ENCODE measurements around the gene RPL36. TPM values are rescaled to one million over a fixed set of nuclear protein-coding genes. Genes with fewer than 3 reads are reported as not detected.

RPL36 gene
- total and polyA plus RNA-seq, 2 experiments from 2014 or later, result 895 to 3,204 TPM

GRCh38 chr19:5681391-5682106 lies 8.5 kb upstream of the RPL36 start (continued):
- TF ChIP-seq EZH2 (IDR thresholded peaks at IDR 0.05; ENCODE audit: low read depth, unreplicated experiment) (no peak), ZNF114 (CRISPR knock-in tag; IDR thresholded peaks at IDR 0.05) (no peak), ZNF462 (CRISPR knock-in tag; IDR thresholded peaks at IDR 0.05) (no peak), NANOG (IDR thresholded peaks at IDR 0.05; ENCODE audit: borderline replicate concordance) (no peak), ZNF331 (CRISPR knock-in tag; IDR thresholded peaks at IDR 0.05; ENCODE audit: low read depth) (no peak), JUNB (IDR thresholded peaks at IDR 0.05; ENCODE audit: unreplicated experiment) (no peak)

- Histone ChIP-seq H4K20me1 (replicated peaks; ENCODE audit: insufficient read depth) (0 out of 2 replicates have a peak, but pooled peaks cover 4% of the 10 kb centered on the region), H3K79me2 (replicated peaks; ENCODE audit: insufficient read depth) (no peaks in the 10 kb centered on the region), H3K4me3 (no peak overlapping the region), H3K36me3 (ENCODE audit: insufficient read depth) (no peaks in the 10 kb centered on the region), H3K9me2 (ENCODE audit: insufficient read depth) (peaks cover 7% of the 10 kb centered on the region), H3K4me1 (ENCODE audit: insufficient read depth) (peaks cover 2% of the 10 kb centered on the region; the same call in 1 of the 2 replicates), H3F3A (replicated peaks; ENCODE audit: low read depth) (0 out of 2 replicates have a peak, but pooled peaks cover 8% of the 10 kb centered on the region), H3K27me3 (ENCODE audit: insufficient read depth) (no peaks in the 10 kb centered on the region), H2AFZ (no peak overlapping the region), H3K4me2 (no peak overlapping the region; the same call in 1 of the 2 replicates), H3K27ac (ENCODE audit: low read depth) (no peak overlapping the region)
- no peak for DNase-seq (ENCODE audit: low spot score)
- Mint-ChIP-seq H3K36me3 (ENCODE audit: low read depth) (no peaks in the 10 kb centered on the region; the same call in 1 of the 3 replicates), H3K9me3 (no peaks in the 10 kb centered on the region), H3K27me3 (ENCODE audit: insufficient read depth, low read depth, poor library complexity) (peaks cover 30% of the 10 kb centered on the region), H3K4me3 (peak overlapping the region; percentile 98), H3K27ac (no peak overlapping the region), H3K4me1 (peaks cover 16% of the 10 kb centered on the region)
- no peak for ATAC-seq
- TF ChIP-seq CTCF (conservative IDR thresholded peaks at IDR 0.05; ENCODE audit: low read depth in 2 of 2) (no peak), JUNB (IDR thresholded peaks at IDR 0.05; ENCODE audit: unreplicated experiment) (no peak), STAT1 (IDR thresholded peaks at IDR 0.05; ENCODE audit: unreplicated experiment) (no peak), ETS1 (IDR thresholded peaks at IDR 0.05) (no peak), ZNF331 (CRISPR knock-in tag; IDR thresholded peaks at IDR 0.05; ENCODE audit: low read depth) (no peak), EZH2 (IDR thresholded peaks at IDR 0.05; ENCODE audit: low read depth, unreplicated experiment) (no peak)
These were observed 8.0 kb upstream of the RPL36 start for GRCh38 chr19:5682107-5682482.
